Keratinocyte (primary cell): ENCODE results near the gene DNAJC11. TPM values are rescaled to one million over a fixed set of nuclear protein-coding genes. Genes with fewer than 3 reads are reported as not detected.

Source experiments
- DNase-seq: peaks from one replicate; pipeline ENCODE4 v3.0.0-alpha.2; 2011; ENCODE audit warnings: low read depth, missing footprints, low spot score
- FAIRE-seq: peaks from 2 replicates; lab custom pipeline; 2011; peaks lifted over from hg19 to GRCh38; lab: Jason Lieb, UNC
- H2AFZ ChIP-seq: 2 replicates; pipeline ENCODE4 v1.6.0; 2012; ENCODE audit warnings: low read length, control low read depth, inconsistent platforms; ENCODE audit not compliant: control insufficient read depth
- H3K27ac ChIP-seq: 2 replicates; pipeline ENCODE4 v1.5.1; 2011; ENCODE audit warnings: low read length; ENCODE audit not compliant: control insufficient read depth, insufficient read depth
- H3K27me3 ChIP-seq: 3 replicates; pipeline ENCODE4 v1.6.0; 2011; ENCODE audit warnings: low read length; ENCODE audit not compliant: control insufficient read depth, insufficient read depth; ENCODE audit errors: extremely low read depth
- H3K36me3 ChIP-seq, 2 experiments: 2 replicates in 1 of 2; 3 replicates in 1 of 2; pipeline ENCODE4 v1.5.1; 2011; ENCODE audit warnings: low read length in 2 of 2, mild to moderate bottlenecking in 1 of 2; ENCODE audit not compliant: control insufficient read depth in 2 of 2, insufficient read depth in 2 of 2; ENCODE audit errors: extremely low read depth in 1 of 2
- H3K4me1 ChIP-seq: 3 replicates; pipeline ENCODE4 v1.5.1; 2011; ENCODE audit warnings: low read length; ENCODE audit not compliant: control insufficient read depth, insufficient read depth; ENCODE audit errors: extremely low read depth
- H3K4me2 ChIP-seq: 3 replicates; pipeline ENCODE4 v1.6.0; 2011; ENCODE audit warnings: low read depth, low read length; ENCODE audit not compliant: control insufficient read depth, insufficient read depth; ENCODE audit errors: extremely low read depth
- H3K4me3 ChIP-seq, 3 experiments: fragments of 200-600 bp in 1 of 3; sonication (generic) in 1 of 3; 2 replicates in 2 of 3; 3 replicates in 1 of 3; pipeline ENCODE4 v1.5.1; 2011 to 2016; ENCODE audit warnings: low read length in 3 of 3, mild to moderate bottlenecking in 3 of 3, control low read depth in 2 of 3, inconsistent platforms in 1 of 3, low read depth in 1 of 3, mixed read lengths in 1 of 3, mixed run types in 1 of 3, moderate library complexity in 1 of 3; ENCODE audit not compliant: control insufficient read depth in 2 of 3, insufficient read depth in 2 of 3; ENCODE audit errors: extremely low read depth in 1 of 3
- H3K79me2 ChIP-seq: 2 replicates; pipeline ENCODE4 v1.6.0; 2012; ENCODE audit warnings: low read length; ENCODE audit not compliant: control insufficient read depth, insufficient read depth
- H3K9ac ChIP-seq: 3 replicates; pipeline ENCODE4 v1.6.0; 2011; ENCODE audit warnings: low read length; ENCODE audit not compliant: control insufficient read depth, insufficient read depth; ENCODE audit errors: extremely low read depth
- H3K9me1 ChIP-seq: 3 replicates; pipeline ENCODE4 v1.6.0; 2011; ENCODE audit warnings: low read length; ENCODE audit not compliant: control insufficient read depth, insufficient read depth; ENCODE audit errors: extremely low read depth
- H3K9me3 ChIP-seq: 2 replicates; pipeline ENCODE4 v1.5.1; 2012; ENCODE audit warnings: low read depth, low read length; ENCODE audit not compliant: control insufficient read depth
- H4K20me1 ChIP-seq: 3 replicates; pipeline ENCODE4 v1.6.0; 2011; ENCODE audit warnings: low read length; ENCODE audit not compliant: control insufficient read depth, insufficient read depth; ENCODE audit errors: extremely low read depth
- EZH2 ChIP-seq: IDR thresholded peaks from one replicate; pipeline ENCODE4 v1.6.1; 2012; ENCODE audit warnings: inconsistent platforms, mild to moderate bottlenecking, low read length, moderate library complexity
- dilution Hi-C: fragments of 300-500 bp; cut with MboI; formaldehyde crosslinking; loops from one replicate; pipeline ENCODE4 v1.7.0; 2020; ENCODE audit warnings: low sequenced_read_pairs; ENCODE audit not compliant: extremely low pct_ligation_motif_present
- polyA plus RNA-seq, 5 experiments: library from polyadenylated mRNA; depleted of rRNA in 3 of 5; stranded (reverse) in 3 of 5; stranded (forward) in 1 of 5; unstranded in 1 of 5; fragments of >200 nt; gene quantifications; 1 replicate in 1 of 5; 2 replicates in 3 of 5; 3 replicates in 1 of 5; pipeline versions ENCODE4 v1.2.1 to v1.2.3, GENCODE V29; 2011 to 2012; ENCODE audit warnings: missing spikeins in 2 of 5, low read depth in 1 of 5, low replicate concordance in 1 of 5
- TF ChIP-seq, protein P1 (sequence below), 3 experiments: IDR thresholded peaks in 1 of 3; conservative IDR thresholded peaks in 1 of 3; optimal IDR thresholded peaks in 1 of 3; 2 replicates in 2 of 3; 3 replicates in 1 of 3; pipeline versions ENCODE3 to v1.5.1; 2011; ENCODE audit warnings: low read length in 3 of 3, mild to moderate bottlenecking in 3 of 3, moderate library complexity in 2 of 3, control low read depth in 1 of 3, inconsistent platforms in 1 of 3; ENCODE audit not compliant: insufficient read depth in 2 of 3; ENCODE audit errors: extremely low read depth in 1 of 3

The DNAJC11 gene
- polyA plus RNA-seq, 1 donor (not counting 4 experiments of a cell fraction or from before 2014, with no cell fraction given) = 40.8 TPM

DNA sequence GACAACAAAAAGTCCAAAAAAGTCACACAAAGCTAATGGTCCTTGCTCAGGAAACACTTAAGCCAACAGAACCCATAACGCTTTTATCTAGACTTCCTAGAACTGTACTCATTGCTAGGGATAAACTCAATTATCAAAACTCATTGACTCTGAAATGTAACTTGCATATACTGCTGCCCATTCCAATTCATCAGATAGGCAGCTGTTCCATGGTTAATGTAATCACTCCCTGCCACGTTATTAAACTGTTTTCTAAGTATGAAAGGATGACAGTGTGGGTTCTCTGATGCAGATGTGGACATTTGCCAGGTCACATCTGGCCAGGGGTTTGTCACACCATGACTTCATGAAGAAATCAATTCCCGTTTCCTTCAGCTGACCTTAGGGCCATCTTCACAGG, 30.3 kb upstream of the DNAJC11 start:
- H4K20me1 ChIP-seq = no peaks in the 10 kb centered on the region
- H3K27ac ChIP-seq = no peak overlapping the region
- H3K9ac ChIP-seq = no peak overlapping the region
- no peak overlapping the region for H3K4me2 ChIP-seq
- no peaks in the 10 kb centered on the region for H3K36me3 ChIP-seq
- dilution Hi-C loops = no loop called here
- no peaks in the 10 kb centered on the region for H3K79me2 ChIP-seq
- peaks cover 2% of the 10 kb centered on the region for H3K4me1 ChIP-seq
- H3K27me3 ChIP-seq = no peaks in the 10 kb centered on the region
- no peak overlapping the region for H3K4me3 ChIP-seq
- H3K9me1 ChIP-seq = no peaks in the 10 kb centered on the region
- H2AFZ ChIP-seq = no peak overlapping the region
- FAIRE-seq = no peak
- no peak for DNase-seq
- TF ChIP-seq, protein P1, sequence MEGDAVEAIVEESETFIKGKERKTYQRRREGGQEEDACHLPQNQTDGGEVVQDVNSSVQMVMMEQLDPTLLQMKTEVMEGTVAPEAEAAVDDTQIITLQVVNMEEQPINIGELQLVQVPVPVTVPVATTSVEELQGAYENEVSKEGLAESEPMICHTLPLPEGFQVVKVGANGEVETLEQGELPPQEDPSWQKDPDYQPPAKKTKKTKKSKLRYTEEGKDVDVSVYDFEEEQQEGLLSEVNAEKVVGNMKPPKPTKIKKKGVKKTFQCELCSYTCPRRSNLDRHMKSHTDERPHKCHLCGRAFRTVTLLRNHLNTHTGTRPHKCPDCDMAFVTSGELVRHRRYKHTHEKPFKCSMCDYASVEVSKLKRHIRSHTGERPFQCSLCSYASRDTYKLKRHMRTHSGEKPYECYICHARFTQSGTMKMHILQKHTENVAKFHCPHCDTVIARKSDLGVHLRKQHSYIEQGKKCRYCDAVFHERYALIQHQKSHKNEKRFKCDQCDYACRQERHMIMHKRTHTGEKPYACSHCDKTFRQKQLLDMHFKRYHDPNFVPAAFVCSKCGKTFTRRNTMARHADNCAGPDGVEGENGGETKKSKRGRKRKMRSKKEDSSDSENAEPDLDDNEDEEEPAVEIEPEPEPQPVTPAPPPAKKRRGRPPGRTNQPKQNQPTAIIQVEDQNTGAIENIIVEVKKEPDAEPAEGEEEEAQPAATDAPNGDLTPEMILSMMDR (optimal IDR thresholded peaks at IDR 0.05 in 1 of 3, IDR thresholded peaks at IDR 0.05 in 1 of 3, conservative IDR thresholded peaks at IDR 0.05 in 1 of 3; ENCODE audit: extremely low read depth in 1 of 3, insufficient read depth in 2 of 3, low read length in 3 of 3) = no peak
- TF ChIP-seq EZH2 = no peak
- no peaks in the 10 kb centered on the region for H3K9me3 ChIP-seq

DNA sequence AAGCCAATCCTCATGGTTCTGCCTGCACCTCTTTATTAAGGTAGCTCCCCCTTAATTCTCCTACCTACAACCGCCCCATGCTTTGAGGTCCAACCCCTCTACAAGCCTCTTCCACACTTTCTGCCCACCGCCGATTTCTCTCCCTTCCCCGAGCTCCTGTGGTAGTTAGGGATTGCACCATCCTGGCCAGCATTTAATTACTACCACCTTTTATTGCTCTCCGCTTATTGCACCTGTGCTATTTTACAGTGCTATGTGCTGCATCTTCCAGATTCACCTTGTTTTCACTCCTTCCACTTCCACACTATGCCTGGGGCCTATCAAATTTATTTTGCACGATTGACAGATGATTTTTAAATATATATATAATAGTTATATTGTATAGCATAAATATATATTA, 29.3 kb upstream of the DNAJC11 start:
- H3K4me1 ChIP-seq = peaks cover 2% of the 10 kb centered on the region
- H2AFZ ChIP-seq = no peak overlapping the region
- FAIRE-seq (no peak), DNase-seq (no peak)
- no peaks in the 10 kb centered on the region for H4K20me1 ChIP-seq
- dilution Hi-C loops = no loop called here
- H3K9me3 ChIP-seq = no peaks in the 10 kb centered on the region
- no peak for TF ChIP-seq EZH2
- TF ChIP-seq, protein P1 (optimal IDR thresholded peaks at IDR 0.05 in 1 of 3, IDR thresholded peaks at IDR 0.05 in 1 of 3, conservative IDR thresholded peaks at IDR 0.05 in 1 of 3; ENCODE audit: extremely low read depth in 1 of 3, insufficient read depth in 2 of 3, low read length in 3 of 3) = no peak
- no peaks in the 10 kb centered on the region for H3K79me2 ChIP-seq
- H3K9ac ChIP-seq = no peak overlapping the region
- H3K27me3 ChIP-seq = no peaks in the 10 kb centered on the region
- H3K9me1 ChIP-seq = no peaks in the 10 kb centered on the region
- no peak overlapping the region for H3K4me3 ChIP-seq
- H3K27ac ChIP-seq = no peak overlapping the region
- H3K4me2 ChIP-seq = no peak overlapping the region
- H3K36me3 ChIP-seq = no peaks in the 10 kb centered on the region
